Sigmoid colon (tissue), 7 donors: ENCODE results near the gene ADAMTS2. TPM values are rescaled to one million over a fixed set of nuclear protein-coding genes. Genes with fewer than 3 reads are reported as not detected.

Source experiments
- DNase-seq: peaks from one replicate; pipeline ENCODE4 v3.0.0-alpha.2; 2019
- H3K27ac ChIP-seq, 4 donors: fragments of 200-600 bp; sonication (generic); one replicate each; pipeline ENCODE4 v1.5.1; 2016 to 2019; ENCODE audit warnings: mild to moderate bottlenecking in 1 of 4
- H3K27me3 ChIP-seq, 3 donors: fragments of 200-600 bp; sonication (generic); one replicate each; pipeline ENCODE4 v1.5.1; 2019; ENCODE audit warnings: mild to moderate bottlenecking in 1 of 3
- H3K36me3 ChIP-seq, 4 donors: fragments of 200-600 bp; sonication (generic); one replicate each; pipeline ENCODE4 v1.5.1; 2016 to 2019
- H3K4me1 ChIP-seq, 4 donors: fragments of 200-600 bp; sonication (generic); one replicate each; pipeline ENCODE4 v1.5.1; 2017 to 2019
- H3K4me3 ChIP-seq, 4 donors: fragments of 200-600 bp; sonication (generic); one replicate each; pipeline ENCODE4 v1.5.1; 2017 to 2019; ENCODE audit warnings: mild to moderate bottlenecking in 2 of 4, moderate library complexity in 1 of 4
- H3K9me3 ChIP-seq, 4 donors: fragments of 200-600 bp in 3 of 4; sonication (generic) in 3 of 4; one replicate each; pipeline versions ENCODE4 v1.5.1 to v1.6.1; 2013 to 2019
- CTCF ChIP-seq, 4 experiments: fragments of 450-650 bp in 3 of 4; fragments of 200-600 bp in 1 of 4; IDR thresholded peaks; one replicate each; pipeline ENCODE4 v1.5.1; 2016 to 2019; ENCODE audit warnings: antibody characterized with exemption in 4 of 4, mild to moderate bottlenecking in 3 of 4, moderate library complexity in 2 of 4
- EP300 ChIP-seq, 4 donors: sonication (generic); formaldehyde crosslinking; IDR thresholded peaks; one replicate each; pipeline ENCODE4 v1.6.1; 2017; ENCODE audit warnings: antibody characterized with exemption in 4 of 4
- POLR2A ChIP-seq, 2 donors: fragments of 450-650 bp; IDR thresholded peaks; one replicate each; pipeline ENCODE4 v1.6.1; 2016; ENCODE audit warnings: antibody characterized with exemption in 2 of 2, mild to moderate bottlenecking in 2 of 2, moderate library complexity in 2 of 2
- POLR2AphosphoS5 ChIP-seq, 4 donors: sonication (generic); formaldehyde crosslinking; IDR thresholded peaks; one replicate each; pipeline ENCODE4 v1.6.1; 2017; ENCODE audit warnings: antibody characterized with exemption in 4 of 4
- WGBS, 2 donors: extraction: QIAGEN DNeasy Blood & Tissue Kit; methylation state at CpG; one replicate each; pipeline ENCODE4 v1.1.7; 2013; 5-methylcytosine and 5-hydroxymethylcytosine counted together
- intact Hi-C: fragments of 100-400 bp; cut with DNase I; formaldehyde crosslinking; loops from one replicate; pipeline ENCODE4 v1.15.1; 2023
- polyA plus RNA-seq, 3 donors: library from polyadenylated mRNA; stranded (reverse); fragments of 200-250 nt; gene quantifications; one replicate each; pipeline ENCODE4 v1.2.3, GENCODE V29; 2013
- total RNA-seq, 4 donors: library from RNA; depleted of rRNA; stranded (reverse); fragments of >200 nt; gene quantifications; one replicate each; pipeline ENCODE4 v1.1.0, GENCODE V29; 2016
- donor health status: healthy with polysubstance abuse.
- donor health status: Bipolar disorder and iron deficiency.
- donor health status: healthy.

Gene ADAMTS2
- total and polyA plus RNA-seq, 7 donors, result 0.69 to 33.2 (median 9.2) TPM

- DNase-seq, result peak; percentile 24
- Histone ChIP-seq H3K4me3 (no peak overlapping the region), H3K27me3 (no peaks in the 10 kb centered on the region), H3K9me3 (peaks cover 0 to 3% (median 0%) of the 10 kb centered on the region in 4 donors), H3K36me3 (no peaks in the 10 kb centered on the region), H3K27ac (no peak overlapping the region), H3K4me1 (no peaks in the 10 kb centered on the region)
- TF ChIP-seq POLR2AphosphoS5 (IDR thresholded peaks at IDR 0.05) (no peak), EP300 (IDR thresholded peaks at IDR 0.05) (no peak), POLR2A (IDR thresholded peaks at IDR 0.05) (no peak), CTCF (IDR thresholded peaks at IDR 0.05) (no peak)
- 85 to 86% methylated on average over 10 of the region's 10 CpGs for WGBS, 2 donors
- intact Hi-C loops, result no loop called here
Measured at GRCh38 chr5:179177711-179178575, 167.3 kb downstream of the ADAMTS2 start.

GRCh38 chr5:179176571-179177230, 168.6 kb downstream of the ADAMTS2 start:
- H3K36me3 ChIP-seq, result no peaks in the 10 kb centered on the region
- WGBS, 2 donors, result 78 to 85% methylated on average over 13 of the region's 13 CpGs
- peak; percentile 46 for DNase-seq
- no peaks in the 10 kb centered on the region for H3K27me3 ChIP-seq
- no peak for TF ChIP-seq POLR2AphosphoS5 (IDR thresholded peaks at IDR 0.05)
- TF ChIP-seq POLR2A (IDR thresholded peaks at IDR 0.05), result no peak
- no peak for TF ChIP-seq CTCF (IDR thresholded peaks at IDR 0.05)
- no peak for TF ChIP-seq EP300 (IDR thresholded peaks at IDR 0.05)
- H3K9me3 ChIP-seq, result peaks cover 0 to 3% (median 0%) of the 10 kb centered on the region in 4 donors
- intact Hi-C loops, result no loop called here
- H3K27ac ChIP-seq, result no peak overlapping the region
- H3K4me3 ChIP-seq, result no peak overlapping the region
- no peaks in the 10 kb centered on the region for H3K4me1 ChIP-seq

- Histone ChIP-seq H3K4me1 (no peaks in the 10 kb centered on the region), H3K27me3 (no peaks in the 10 kb centered on the region), H3K27ac (no peak overlapping the region), H3K36me3 (no peaks in the 10 kb centered on the region), H3K9me3 (peaks cover 0 to 3% (median 0%) of the 10 kb centered on the region in 4 donors), H3K4me3 (no peak overlapping the region)
- peak; percentile 50 for DNase-seq
- TF ChIP-seq POLR2AphosphoS5 (IDR thresholded peaks at IDR 0.05), result no peak
- TF ChIP-seq CTCF (IDR thresholded peaks at IDR 0.05), result no peak
- TF ChIP-seq EP300 (IDR thresholded peaks at IDR 0.05), result no peak
- no peak for TF ChIP-seq POLR2A (IDR thresholded peaks at IDR 0.05)
- WGBS, 2 donors, result 71 to 92% methylated on average over 7 of the region's 7 CpGs
- intact Hi-C loops, result no loop called here
Measured at GRCh38 chr5:179176166-179176565, 169.1 kb downstream of the ADAMTS2 start.

- no peaks in the 10 kb centered on the region for H3K9me3 ChIP-seq
- 81 to 88% methylated on average over 20 of the region's 20 CpGs for WGBS, 2 donors
- DNase-seq, result no peak
- peaks cover 0 to 9% (median 7%) of the 10 kb centered on the region in 4 donors for H3K4me1 ChIP-seq
- intact Hi-C loops, result no loop called here
- H3K27ac ChIP-seq, result no peak overlapping the region
- no peak for TF ChIP-seq CTCF (IDR thresholded peaks at IDR 0.05)
- no peak for TF ChIP-seq POLR2A (IDR thresholded peaks at IDR 0.05)
- TF ChIP-seq POLR2AphosphoS5 (IDR thresholded peaks at IDR 0.05), result no peak
- no peak for TF ChIP-seq EP300 (IDR thresholded peaks at IDR 0.05)
- no peaks in the 10 kb centered on the region for H3K27me3 ChIP-seq
- no peaks in the 10 kb centered on the region for H3K36me3 ChIP-seq
- H3K4me3 ChIP-seq, result no peak overlapping the region
Measured at GRCh38 chr5:179171816-179172745, 173.2 kb downstream of the ADAMTS2 start.
